HG02840 (cell line): ENCODE data around the gene OPN4.
"Not testable (repeated sequence)": the region's sequence is repeated elsewhere in the genome, so short reads cannot be mapped to it uniquely, and the experiment has no call there.

Experiments
- ATAC-seq: cut with Tn5 transposase; IDR thresholded peaks from one replicate; pipeline ENCODE4 v1.9.1; 2021; ENCODE audit warnings: mild to moderate bottlenecking, moderate library complexity, moderate number of reproducible peaks; ENCODE audit not compliant: unreplicated experiment, low FRiP score

The OPN4 gene

GRCh38 chr10:86654411-86655172 is at the start of gene OPN4:
Gene OPN4, plus strand, starts transcription at chr10:86654547. Its CDS starts 237 bp downstream, at chr10:86654784.
- no peak for ATAC-seq

DNA sequence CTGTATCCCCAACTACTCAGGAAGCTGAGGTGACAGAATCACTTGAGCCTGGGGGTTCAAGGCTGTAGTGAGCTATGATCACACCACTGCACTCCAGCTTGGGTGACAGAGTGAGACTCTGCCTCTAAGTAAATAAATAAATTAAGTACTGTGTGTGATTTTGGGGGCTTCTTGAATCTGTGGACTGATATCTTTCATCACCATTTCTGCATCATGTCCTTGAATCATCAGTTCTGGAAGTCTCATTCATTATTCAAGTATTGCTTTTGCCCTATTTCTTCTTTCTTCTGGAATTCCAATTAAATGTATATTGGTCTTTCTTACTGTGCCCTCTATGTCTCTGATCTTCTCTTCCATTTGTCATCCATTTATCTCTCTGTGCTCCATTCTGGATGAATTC is 46.7 kb upstream of the OPN4 start:
- ATAC-seq, result no peak

DNA sequence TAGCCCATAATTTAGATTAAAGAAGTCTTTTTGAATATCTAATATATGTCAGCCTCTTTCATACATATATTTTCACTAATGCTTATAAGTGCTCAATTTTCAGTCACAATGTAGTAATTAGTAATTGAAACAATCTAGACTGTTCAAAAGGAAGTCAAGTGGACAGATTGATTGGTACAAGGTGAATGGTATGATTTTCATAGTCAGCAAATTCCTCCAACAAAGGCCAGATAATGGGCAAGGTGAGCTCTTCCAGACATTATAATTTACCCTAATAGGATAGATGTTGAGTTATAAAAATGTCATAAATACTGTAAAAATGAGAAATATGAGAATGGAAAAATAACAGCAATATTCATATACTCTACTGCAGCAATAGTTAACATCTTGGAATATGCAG is 44.4 kb upstream of the OPN4 start:
- no peak for ATAC-seq

DNA sequence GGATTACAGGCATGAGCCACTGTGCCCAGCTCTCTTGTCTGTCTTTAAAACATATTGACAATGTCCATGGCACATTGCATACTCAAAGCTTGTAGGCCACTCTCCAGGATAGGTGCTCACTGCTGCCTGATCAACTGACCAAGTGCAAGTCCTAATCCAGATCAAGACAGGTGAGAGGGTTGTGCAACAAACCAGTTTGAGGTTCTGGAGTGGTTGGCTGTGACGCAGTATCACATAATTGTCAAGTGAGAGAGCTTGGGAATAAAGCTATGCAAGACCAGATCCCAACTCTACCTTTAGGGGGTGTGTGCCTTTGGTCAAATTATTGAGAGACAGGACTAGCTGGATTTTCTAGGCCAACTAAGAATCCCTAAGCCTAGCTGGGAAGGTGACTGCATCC is 43.0 kb upstream of the OPN4 start:
- ATAC-seq, result no peak

DNA sequence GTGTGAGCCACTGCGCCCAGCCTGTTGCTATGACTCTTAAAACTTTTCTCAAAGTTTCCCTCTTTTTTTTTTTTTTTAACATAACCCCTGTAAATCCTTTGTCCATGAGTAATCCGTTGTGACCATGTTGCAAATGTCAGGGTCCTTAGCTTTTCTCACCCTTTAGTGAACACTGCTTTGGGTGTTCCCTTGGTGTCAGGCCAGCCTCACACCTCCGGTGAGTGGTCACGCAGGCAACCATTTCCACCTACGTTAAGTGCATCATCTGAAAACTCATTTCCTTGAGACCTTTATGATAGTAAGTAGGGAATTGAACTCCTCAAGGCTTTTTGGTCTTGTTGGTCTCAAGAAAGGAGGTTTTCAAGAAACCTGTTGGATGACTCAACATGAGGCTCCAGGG is 41.3 kb upstream of the OPN4 start:
- ATAC-seq, result no peak

GRCh38 chr10:86613905-86614304 is 40.4 kb upstream of the OPN4 start:
- ATAC-seq, result no peak

GRCh38 chr10:86614853-86615252 is 39.5 kb upstream of the OPN4 start:
- no peak for ATAC-seq

- ATAC-seq, result not testable (repeated sequence)
These were observed 37.1 kb upstream of the OPN4 start for GRCh38 chr10:86617278-86617677.

- no peak for ATAC-seq
These were observed 26.0 kb upstream of the OPN4 start for GRCh38 chr10:86628311-86628710.

DNA sequence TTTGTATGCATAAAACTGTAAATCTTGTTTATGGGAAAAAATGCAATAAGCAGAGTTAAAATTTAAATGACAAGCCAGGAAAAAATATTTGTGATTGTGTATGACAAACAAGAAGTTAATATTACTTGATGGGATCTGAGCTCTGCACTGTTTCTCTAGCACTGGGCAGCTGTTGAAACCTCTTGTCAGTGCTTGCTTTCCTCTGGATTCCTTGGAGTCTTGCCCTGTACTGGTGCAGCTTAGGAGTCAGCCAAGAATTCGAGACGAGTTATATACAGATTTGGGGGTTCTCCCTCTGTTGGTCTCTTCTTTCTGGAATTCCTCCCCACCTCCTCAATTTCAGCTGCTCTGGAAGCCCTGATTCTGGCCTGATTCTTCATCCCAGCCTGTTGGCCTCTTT is 24.3 kb upstream of the OPN4 start:
- ATAC-seq, result no peak

- no peak for ATAC-seq
These were observed 22.1 kb upstream of the OPN4 start for GRCh38 chr10:86632009-86632800.

GRCh38 chr10:86632951-86633350 is 21.4 kb upstream of the OPN4 start:
- ATAC-seq, result no peak

- no peak for ATAC-seq
These were observed 18.9 kb upstream of the OPN4 start for GRCh38 chr10:86635402-86635801.

DNA sequence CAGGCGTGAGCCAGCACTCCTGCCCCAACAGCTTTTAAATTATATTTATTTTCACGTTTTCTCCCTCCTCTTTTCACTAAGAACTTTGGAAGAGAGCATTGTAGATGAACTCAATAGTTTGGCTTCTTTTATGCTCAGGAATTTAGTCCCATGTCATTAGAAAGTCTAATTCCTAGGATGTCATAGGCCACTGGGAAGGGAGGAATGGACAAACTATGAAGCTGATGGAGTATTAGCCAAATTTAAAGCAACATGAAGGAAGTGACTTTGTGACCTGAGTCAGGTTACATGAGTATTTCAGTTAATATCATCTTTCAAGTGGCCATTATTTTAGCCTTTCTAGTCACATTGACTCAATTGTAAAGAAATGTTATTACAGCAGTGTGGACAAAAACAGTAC is 18.0 kb upstream of the OPN4 start:
- ATAC-seq, result no peak

DNA sequence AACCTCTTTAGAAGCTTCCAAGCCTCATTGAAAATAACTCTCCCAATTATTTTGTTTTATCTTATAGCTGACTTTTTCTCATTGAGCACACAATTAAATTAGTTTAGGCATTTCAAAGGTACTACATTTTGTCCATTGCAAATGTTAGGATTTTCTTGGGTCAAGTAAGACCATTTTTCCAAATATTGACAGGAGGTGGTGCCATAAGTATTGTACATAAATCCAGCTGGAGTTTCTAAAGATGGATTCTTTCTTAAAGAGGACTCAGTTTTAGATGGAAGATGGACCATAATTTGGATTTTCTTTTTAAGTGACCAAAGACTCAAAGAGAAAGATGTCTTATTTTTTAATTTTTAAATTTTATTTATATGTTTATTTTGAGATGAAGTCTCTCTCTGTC is 12.3 kb upstream of the OPN4 start:
- ATAC-seq, result no peak

GRCh38 chr10:86642499-86642898 is 11.8 kb upstream of the OPN4 start:
- no peak for ATAC-seq

DNA sequence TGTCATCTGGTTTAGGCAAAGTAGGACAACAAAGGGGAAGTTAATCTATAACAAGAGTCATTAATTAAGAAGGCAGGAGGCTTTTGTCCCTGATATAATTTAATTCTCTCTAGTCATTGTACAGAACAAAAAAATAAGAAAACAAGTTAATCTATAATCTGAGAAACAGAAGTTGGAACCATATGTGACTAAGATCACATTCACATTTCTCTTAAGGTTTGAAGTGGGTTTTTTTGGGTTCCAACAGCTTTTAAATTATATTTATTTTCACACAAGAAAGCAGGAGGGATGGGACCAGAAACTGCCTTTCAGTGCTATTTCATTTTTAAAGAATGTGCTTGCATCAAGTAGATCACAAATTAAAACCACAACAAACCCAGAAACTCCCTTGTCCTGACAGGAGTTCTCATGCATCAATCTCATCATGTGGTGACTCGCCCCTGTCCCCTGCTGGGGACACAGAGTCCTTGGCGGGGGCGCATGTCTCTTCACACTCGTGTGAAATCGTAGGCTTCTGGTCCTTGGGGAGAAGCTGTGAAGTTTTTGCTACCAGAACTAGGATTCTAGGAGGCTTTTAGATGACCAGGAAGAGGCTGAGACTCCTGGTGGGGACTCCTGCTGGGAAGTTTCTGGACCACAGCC is 10.1 kb upstream of the OPN4 start:
- ATAC-seq, result no peak

DNA sequence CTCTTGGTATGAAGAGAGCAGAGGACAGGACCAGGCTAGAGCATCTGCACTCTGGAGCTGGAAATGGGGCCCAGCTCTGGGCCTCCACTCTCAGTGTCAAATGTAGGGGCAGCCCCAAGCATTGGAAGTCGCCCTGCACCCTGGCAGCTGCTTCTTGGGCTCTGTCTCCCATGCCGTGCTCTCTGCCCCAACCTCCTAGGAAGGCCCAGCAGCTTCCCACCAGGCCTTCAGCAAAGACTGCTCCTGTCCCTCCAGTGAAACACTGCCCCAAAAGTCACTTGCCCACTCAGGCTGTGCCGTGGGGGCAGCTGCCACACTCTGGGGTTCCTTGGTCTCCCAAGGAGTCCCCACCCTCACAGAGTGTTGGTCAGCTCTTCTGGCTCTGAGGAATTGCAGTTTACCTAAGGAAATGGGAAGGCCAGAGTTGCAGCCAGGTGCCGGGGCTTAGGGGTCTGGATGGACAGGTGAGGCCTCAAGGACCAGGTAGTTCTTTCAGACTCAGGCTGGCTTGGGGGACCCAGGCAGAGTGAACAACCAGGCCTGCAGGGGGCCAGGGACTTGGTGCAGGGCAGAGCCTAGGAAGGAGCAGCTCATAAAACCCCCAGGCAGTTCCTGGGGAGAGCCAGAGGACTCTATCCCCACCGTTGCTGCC is 9.4 kb upstream of the OPN4 start:
- ATAC-seq, result no peak

DNA sequence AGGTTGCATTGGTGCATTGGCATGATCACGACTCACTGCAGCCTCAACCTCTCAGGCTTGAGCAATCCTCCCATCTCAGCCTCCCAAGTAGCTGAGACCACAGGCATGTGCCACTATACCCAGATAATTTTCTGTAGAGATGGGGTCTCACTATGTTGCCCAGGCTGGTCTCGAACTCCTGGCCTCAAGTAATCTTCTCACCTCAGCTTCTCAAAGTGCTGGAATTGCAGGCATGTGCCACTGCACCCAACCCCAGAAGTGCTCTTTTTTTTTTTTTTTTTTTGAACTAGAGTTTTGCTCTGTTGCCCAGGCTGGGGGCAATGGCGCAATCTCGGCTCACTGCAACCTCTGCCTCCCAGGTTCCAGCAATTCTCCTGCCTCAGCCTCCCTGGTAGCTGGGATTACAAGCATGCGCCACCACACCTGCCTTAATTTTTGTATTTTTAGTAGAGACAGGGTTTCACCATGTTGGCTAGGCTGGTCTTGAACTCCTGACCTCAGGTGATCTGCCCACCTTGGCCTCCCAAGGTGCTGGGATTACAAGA is 8.7 kb upstream of the OPN4 start:
- ATAC-seq, result not testable (repeated sequence)

DNA sequence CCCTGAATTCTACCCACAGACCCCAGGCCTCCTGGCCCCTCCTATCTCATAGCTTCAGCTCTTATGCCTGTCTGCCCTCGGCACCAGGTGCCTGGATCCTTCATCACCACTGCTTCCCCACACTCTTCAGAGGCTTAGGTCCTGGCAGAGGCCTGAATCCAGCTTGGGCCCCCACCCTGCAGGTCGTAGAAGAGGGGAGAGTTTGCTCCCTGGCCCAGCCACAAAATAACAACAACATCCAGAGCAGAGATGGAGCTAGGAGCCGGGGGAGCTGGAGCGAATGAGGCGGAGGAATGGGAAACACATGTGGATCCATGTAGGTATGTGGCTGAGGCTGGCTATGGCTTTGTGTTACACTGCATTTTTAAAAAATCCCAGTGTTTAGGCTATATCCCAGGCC is 7.8 kb upstream of the OPN4 start:
- ATAC-seq, result no peak

DNA sequence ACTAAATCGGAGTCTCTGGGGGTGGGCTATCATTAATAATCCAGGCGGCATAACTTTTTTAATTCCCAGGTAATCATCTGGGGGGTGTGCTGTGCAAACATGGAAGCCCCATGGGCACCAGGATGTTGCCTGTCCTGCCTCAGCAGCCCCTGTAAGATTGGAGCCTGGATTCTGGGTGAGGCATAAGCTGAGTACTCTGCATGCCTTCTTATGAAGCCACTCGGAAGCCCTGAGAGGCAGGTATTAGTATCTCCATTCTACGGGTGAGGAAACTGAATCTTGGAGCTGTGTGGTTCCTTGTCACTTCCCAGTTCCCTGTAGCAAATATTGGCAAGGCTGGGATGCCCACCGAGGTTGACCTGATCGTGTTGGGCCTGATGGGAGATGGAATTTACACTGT is 7.4 kb upstream of the OPN4 start:
- no peak for ATAC-seq
